ENCODE data around the gene TLCD4. TPM values are rescaled to one million over a fixed set of nuclear protein-coding genes. Genes with fewer than 3 reads are reported as not detected.

The TLCD4 gene
- total and polyA plus RNA-seq, 2 of the 13 experiments (the other 11 are each of a cell fraction or from before 2014, with no cell fraction given) = 4.7 to 14.5 TPM

DNA sequence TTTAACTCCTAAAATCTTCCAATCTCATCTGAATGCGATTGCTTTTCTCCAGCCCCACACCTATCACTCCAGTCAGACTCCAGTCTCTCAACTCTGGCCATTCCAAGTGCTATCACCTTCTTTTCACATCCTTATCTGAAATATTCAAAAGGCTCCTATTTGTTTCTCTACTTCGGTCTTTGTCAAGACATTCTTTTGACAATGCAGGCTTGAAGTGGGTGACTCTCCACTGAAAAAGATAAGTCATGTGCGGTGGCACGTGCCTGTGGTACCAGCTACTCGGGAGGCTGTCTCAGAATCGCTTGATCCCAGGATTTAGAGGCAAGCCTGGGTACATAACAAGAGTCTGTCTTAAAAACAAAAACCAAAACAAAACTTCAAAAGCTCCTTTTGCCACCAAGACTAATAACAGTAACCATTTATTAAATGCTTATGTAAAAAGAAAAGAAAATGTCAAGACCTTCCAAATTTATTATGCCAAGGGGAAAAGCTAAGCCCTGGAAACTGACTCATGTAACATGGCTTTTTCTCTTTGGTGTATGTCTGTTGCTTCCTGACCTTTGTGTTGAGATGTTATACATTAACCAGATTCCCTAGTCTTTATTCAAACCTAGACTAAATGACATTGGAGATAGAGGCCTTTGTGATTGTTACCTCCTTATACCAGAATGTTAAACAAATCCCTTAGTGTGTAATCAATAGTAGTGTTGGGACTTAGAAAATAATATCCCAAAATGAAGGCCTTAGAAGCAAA is 48.0 kb upstream of the TLCD4 start (continued):
- TF ChIP-seq, protein P1, sequence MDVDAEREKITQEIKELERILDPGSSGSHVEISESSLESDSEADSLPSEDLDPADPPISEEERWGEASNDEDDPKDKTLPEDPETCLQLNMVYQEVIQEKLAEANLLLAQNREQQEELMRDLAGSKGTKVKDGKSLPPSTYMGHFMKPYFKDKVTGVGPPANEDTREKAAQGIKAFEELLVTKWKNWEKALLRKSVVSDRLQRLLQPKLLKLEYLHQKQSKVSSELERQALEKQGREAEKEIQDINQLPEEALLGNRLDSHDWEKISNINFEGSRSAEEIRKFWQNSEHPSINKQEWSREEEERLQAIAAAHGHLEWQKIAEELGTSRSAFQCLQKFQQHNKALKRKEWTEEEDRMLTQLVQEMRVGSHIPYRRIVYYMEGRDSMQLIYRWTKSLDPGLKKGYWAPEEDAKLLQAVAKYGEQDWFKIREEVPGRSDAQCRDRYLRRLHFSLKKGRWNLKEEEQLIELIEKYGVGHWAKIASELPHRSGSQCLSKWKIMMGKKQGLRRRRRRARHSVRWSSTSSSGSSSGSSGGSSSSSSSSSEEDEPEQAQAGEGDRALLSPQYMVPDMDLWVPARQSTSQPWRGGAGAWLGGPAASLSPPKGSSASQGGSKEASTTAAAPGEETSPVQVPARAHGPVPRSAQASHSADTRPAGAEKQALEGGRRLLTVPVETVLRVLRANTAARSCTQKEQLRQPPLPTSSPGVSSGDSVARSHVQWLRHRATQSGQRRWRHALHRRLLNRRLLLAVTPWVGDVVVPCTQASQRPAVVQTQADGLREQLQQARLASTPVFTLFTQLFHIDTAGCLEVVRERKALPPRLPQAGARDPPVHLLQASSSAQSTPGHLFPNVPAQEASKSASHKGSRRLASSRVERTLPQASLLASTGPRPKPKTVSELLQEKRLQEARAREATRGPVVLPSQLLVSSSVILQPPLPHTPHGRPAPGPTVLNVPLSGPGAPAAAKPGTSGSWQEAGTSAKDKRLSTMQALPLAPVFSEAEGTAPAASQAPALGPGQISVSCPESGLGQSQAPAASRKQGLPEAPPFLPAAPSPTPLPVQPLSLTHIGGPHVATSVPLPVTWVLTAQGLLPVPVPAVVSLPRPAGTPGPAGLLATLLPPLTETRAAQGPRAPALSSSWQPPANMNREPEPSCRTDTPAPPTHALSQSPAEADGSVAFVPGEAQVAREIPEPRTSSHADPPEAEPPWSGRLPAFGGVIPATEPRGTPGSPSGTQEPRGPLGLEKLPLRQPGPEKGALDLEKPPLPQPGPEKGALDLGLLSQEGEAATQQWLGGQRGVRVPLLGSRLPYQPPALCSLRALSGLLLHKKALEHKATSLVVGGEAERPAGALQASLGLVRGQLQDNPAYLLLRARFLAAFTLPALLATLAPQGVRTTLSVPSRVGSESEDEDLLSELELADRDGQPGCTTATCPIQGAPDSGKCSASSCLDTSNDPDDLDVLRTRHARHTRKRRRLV (CRISPR knock-in tag; IDR thresholded peaks at IDR 0.05) = no peak
- TF ChIP-seq ZNF792 (CRISPR knock-in tag; IDR thresholded peaks at IDR 0.05) (0 out of 2 replicates have a peak, but pooled peaks have one; percentile 18), ZNF850 (CRISPR knock-in tag; conservative IDR thresholded peaks at IDR 0.05) (no peak), GATA4 (IDR thresholded peaks at IDR 0.05; ENCODE audit: borderline replicate concordance, low read depth) (no peak), CREB1 (IDR thresholded peaks at IDR 0.05) (no peak), CREB1 (CRISPR knock-in tag; IDR thresholded peaks at IDR 0.05) (no peak), KMT2A (CRISPR knock-in tag; IDR thresholded peaks at IDR 0.05) (no peak), KLF13 (CRISPR knock-in tag; IDR thresholded peaks at IDR 0.05) (no peak), TOPORS (CRISPR knock-in tag; IDR thresholded peaks at IDR 0.05) (no peak), ZNF296 (CRISPR knock-in tag; conservative IDR thresholded peaks at IDR 0.05) (no peak), ONECUT2 (CRISPR knock-in tag; IDR thresholded peaks at IDR 0.05) (peak; percentile 44; the same call in 1 of the 2 replicates), ZNF224 (CRISPR knock-in tag; IDR thresholded peaks at IDR 0.05) (no peak), PAF1 (CRISPR knock-in tag; IDR thresholded peaks at IDR 0.05) (no peak), SP5 (CRISPR knock-in tag; IDR thresholded peaks at IDR 0.05; ENCODE audit: borderline replicate concordance, low read depth) (no peak), ZNF3 (CRISPR knock-in tag; IDR thresholded peaks at IDR 0.05) (no peak), RFX3 (CRISPR knock-in tag; IDR thresholded peaks at IDR 0.05) (no peak), NKX3-1 (CRISPR knock-in tag; IDR thresholded peaks at IDR 0.05) (peak; percentile 48)
- TF ChIP-seq, protein P2, sequence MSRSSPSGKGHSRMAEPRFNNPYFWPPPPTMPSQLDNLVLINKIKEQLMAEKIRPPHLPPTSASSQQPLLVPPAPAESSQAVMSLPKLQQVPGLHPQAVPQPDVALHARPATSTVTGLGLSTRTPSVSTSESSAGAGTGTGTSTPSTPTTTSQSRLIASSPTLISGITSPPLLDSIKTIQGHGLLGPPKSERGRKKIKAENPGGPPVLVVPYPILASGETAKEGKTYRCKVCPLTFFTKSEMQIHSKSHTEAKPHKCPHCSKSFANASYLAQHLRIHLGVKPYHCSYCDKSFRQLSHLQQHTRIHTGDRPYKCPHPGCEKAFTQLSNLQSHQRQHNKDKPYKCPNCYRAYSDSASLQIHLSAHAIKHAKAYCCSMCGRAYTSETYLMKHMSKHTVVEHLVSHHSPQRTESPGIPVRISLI (CRISPR knock-in tag; IDR thresholded peaks at IDR 0.05; ENCODE audit: borderline replicate concordance) = no peak
- TF ChIP-seq, protein P3, sequence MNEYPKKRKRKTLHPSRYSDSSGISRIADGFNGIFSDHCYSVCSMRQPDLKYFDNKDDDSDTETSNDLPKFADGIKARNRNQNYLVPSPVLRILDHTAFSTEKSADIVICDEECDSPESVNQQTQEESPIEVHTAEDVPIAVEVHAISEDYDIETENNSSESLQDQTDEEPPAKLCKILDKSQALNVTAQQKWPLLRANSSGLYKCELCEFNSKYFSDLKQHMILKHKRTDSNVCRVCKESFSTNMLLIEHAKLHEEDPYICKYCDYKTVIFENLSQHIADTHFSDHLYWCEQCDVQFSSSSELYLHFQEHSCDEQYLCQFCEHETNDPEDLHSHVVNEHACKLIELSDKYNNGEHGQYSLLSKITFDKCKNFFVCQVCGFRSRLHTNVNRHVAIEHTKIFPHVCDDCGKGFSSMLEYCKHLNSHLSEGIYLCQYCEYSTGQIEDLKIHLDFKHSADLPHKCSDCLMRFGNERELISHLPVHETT (CRISPR knock-in tag; conservative IDR thresholded peaks at IDR 0.05) = no peak
- TF ChIP-seq, protein P4, sequence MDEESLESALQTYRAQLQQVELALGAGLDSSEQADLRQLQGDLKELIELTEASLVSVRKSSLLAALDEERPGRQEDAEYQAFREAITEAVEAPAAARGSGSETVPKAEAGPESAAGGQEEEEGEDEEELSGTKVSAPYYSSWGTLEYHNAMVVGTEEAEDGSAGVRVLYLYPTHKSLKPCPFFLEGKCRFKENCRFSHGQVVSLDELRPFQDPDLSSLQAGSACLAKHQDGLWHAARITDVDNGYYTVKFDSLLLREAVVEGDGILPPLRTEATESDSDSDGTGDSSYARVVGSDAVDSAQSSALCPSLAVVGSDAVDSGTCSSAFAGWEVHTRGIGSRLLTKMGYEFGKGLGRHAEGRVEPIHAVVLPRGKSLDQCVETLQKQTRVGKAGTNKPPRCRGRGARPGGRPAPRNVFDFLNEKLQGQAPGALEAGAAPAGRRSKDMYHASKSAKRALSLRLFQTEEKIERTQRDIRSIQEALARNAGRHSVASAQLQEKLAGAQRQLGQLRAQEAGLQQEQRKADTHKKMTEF (CRISPR knock-in tag; IDR thresholded peaks at IDR 0.05) = no peak
- TF ChIP-seq, protein P5, sequence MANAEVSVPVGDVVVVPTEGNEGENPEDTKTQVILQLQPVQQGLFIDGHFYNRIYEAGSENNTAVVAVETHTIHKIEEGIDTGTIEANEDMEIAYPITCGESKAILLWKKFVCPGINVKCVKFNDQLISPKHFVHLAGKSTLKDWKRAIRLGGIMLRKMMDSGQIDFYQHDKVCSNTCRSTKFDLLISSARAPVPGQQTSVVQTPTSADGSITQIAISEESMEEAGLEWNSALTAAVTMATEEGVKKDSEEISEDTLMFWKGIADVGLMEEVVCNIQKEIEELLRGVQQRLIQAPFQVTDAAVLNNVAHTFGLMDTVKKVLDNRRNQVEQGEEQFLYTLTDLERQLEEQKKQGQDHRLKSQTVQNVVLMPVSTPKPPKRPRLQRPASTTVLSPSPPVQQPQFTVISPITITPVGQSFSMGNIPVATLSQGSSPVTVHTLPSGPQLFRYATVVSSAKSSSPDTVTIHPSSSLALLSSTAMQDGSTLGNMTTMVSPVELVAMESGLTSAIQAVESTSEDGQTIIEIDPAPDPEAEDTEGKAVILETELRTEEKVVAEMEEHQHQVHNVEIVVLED (CRISPR knock-in tag; IDR thresholded peaks at IDR 0.05; ENCODE audit: borderline replicate concordance) = no peak
